GM12878 (cell line): Measurements from ENCODE around the gene TTLL3. TPM values are rescaled to one million over a fixed set of nuclear protein-coding genes. Genes with fewer than 3 reads are reported as not detected.

Source experiments
- BRCA1 ChIP-seq: IDR thresholded peaks from 2 replicates; pipeline ENCODE4 v1.6.1; 2011; ENCODE audit warnings: low read depth, low read length, improper control_type of control experiment
- CHD4 ChIP-seq: fragments of 200-600 bp; sonication (generic); IDR thresholded peaks from 2 replicates; pipeline ENCODE4 v1.6.1; 2016; ENCODE audit warnings: mild to moderate bottlenecking
- EZH2 ChIP-seq: IDR thresholded peaks from 2 replicates; pipeline ENCODE4 v1.6.1; 2012; ENCODE audit warnings: low read depth, mild to moderate bottlenecking, control low read depth, inconsistent platforms, low read length, borderline replicate concordance; ENCODE audit not compliant: control insufficient read depth
- FOXM1 ChIP-seq: IDR thresholded peaks from 2 replicates; pipeline ENCODE4 v1.6.1; 2012; ENCODE audit warnings: low read depth, mild to moderate bottlenecking, inconsistent platforms, low read length, moderate library complexity
- JUND ChIP-seq: IDR thresholded peaks from 2 replicates; pipeline ENCODE4 v1.6.1; 2012; ENCODE audit warnings: low read depth, mild to moderate bottlenecking, low read length, improper control_type of control experiment, moderate library complexity
- KAT2A ChIP-seq: conservative IDR thresholded peaks from 2 replicates; pipeline ENCODE4 v1.6.1; 2011; ENCODE audit warnings: low read depth, low read length; ENCODE audit not compliant: control insufficient read depth
- MEF2A ChIP-seq: IDR thresholded peaks from 2 replicates; pipeline ENCODE4 v1.6.1; 2011; ENCODE audit warnings: low read depth, mild to moderate bottlenecking, low read length, moderate library complexity; ENCODE audit not compliant: insufficient read depth
- MXI1 ChIP-seq: fragments of 150-350 bp; IDR thresholded peaks from 2 replicates; pipeline ENCODE4 v1.6.1; 2011; ENCODE audit warnings: low read depth, mild to moderate bottlenecking, inconsistent platforms, low read length, improper control_type of control experiment
- NFXL1 ChIP-seq: fragments of 450-650 bp; IDR thresholded peaks from 2 replicates; pipeline ENCODE4 v1.6.1; 2017; ENCODE audit warnings: antibody characterized with exemption, mild to moderate bottlenecking, borderline replicate concordance
- RFX5 ChIP-seq: IDR thresholded peaks from 2 replicates; pipeline ENCODE4 v1.6.1; 2011; ENCODE audit warnings: low read depth, low read length, improper control_type of control experiment
- SMAD1 ChIP-seq: fragments of 450-650 bp; IDR thresholded peaks from 2 replicates; pipeline ENCODE4 v1.6.1; 2018; ENCODE audit warnings: mild to moderate bottlenecking, low read depth; ENCODE audit not compliant: partially characterized antibody
- SMAD5 ChIP-seq: IDR thresholded peaks from 2 replicates; pipeline ENCODE4 v1.6.1; 2016; ENCODE audit warnings: antibody characterized with exemption, low read depth
- SRF ChIP-seq, 2 experiments: IDR thresholded peaks; 2 replicates each; pipeline ENCODE4 v1.6.1; 2011; ENCODE audit warnings: low read depth in 2 of 2, low read length in 2 of 2, mild to moderate bottlenecking in 1 of 2, moderate library complexity in 1 of 2
- STAT1 ChIP-seq: fragments of 450-650 bp; conservative IDR thresholded peaks from 2 replicates; pipeline ENCODE4 v1.6.1; 2014; ENCODE audit warnings: antibody characterized with exemption, mild to moderate bottlenecking
- TAF1 ChIP-seq: IDR thresholded peaks from 2 replicates; pipeline ENCODE4 v1.6.1; 2011; ENCODE audit warnings: mild to moderate bottlenecking, low read depth, low read length, borderline replicate concordance
- TCF12 ChIP-seq: IDR thresholded peaks from 2 replicates; pipeline ENCODE4 v1.6.1; 2011; ENCODE audit warnings: low read depth, mild to moderate bottlenecking, low read length
- TCF3 ChIP-seq: IDR thresholded peaks from 2 replicates; pipeline ENCODE4 v1.6.1; 2012; ENCODE audit warnings: low read depth, mild to moderate bottlenecking, low read length, borderline replicate concordance; ENCODE audit not compliant: insufficient read depth
- TCF7 ChIP-seq: IDR thresholded peaks from 2 replicates; pipeline ENCODE4 v1.6.1; 2014; ENCODE audit warnings: antibody characterized with exemption, borderline replicate concordance
- ZBED1 ChIP-seq: IDR thresholded peaks from 2 replicates; pipeline ENCODE4 v1.6.1; 2016; ENCODE audit warnings: borderline replicate concordance
- ZNF384 ChIP-seq: IDR thresholded peaks from 2 replicates; pipeline ENCODE4 v1.6.1; 2012; ENCODE audit warnings: low read depth, mild to moderate bottlenecking, low read length, improper control_type of control experiment, borderline replicate concordance
- polyA plus RNA-seq, 11 experiments: library from polyadenylated mRNA; depleted of rRNA in 4 of 11; unstranded in 6 of 11; stranded (reverse) in 5 of 11; fragments of >200 nt; fragmentation: Nextera tagmentation in 4 of 11; fragmentation: Illumina TruSeq in 1 of 11; extraction: Ambion mirVana in 4 of 11; extraction: Trizol in 1 of 11; gene quantifications; 1 replicate in 1 of 11; 2 replicates in 10 of 11; pipeline versions ENCODE4 v1.2.1 to v1.2.3, GENCODE V29; 2011 to 2016; ENCODE audit warnings: inconsistent platforms in 2 of 11, missing spikeins in 2 of 11, low read depth in 1 of 11
- total RNA-seq, 4 experiments: library from RNA; depleted of rRNA in 3 of 4; stranded (reverse); fragments of >200 nt in 3 of 4; fragmentation: Illumina TruSeq in 1 of 4; extraction: Trizol in 1 of 4; gene quantifications; 2 replicates each; pipeline versions ENCODE4 v1.2.1 to v1.2.3, GENCODE V29; 2013 to 2021
- TF ChIP-seq, protein P1 (sequence below), 3 experiments: IDR thresholded peaks in 2 of 3; conservative IDR thresholded peaks in 1 of 3; 2 replicates each; pipeline ENCODE4 v1.5.1; 2011; ENCODE audit warnings: low read depth in 3 of 3, low read length in 3 of 3, mild to moderate bottlenecking in 3 of 3, control low read depth in 2 of 3, moderate library complexity in 2 of 3, inconsistent platforms in 1 of 3, mixed read lengths in 1 of 3; ENCODE audit not compliant: control insufficient read depth in 2 of 3, insufficient read depth in 1 of 3; ENCODE audit errors: extremely low read depth in 1 of 3
- TF ChIP-seq, protein P2 (sequence below): fragments of 450-650 bp; IDR thresholded peaks from 2 replicates; pipeline ENCODE4 v1.6.1; 2017; ENCODE audit warnings: mild to moderate bottlenecking, low read depth, inconsistent platforms; ENCODE audit not compliant: poor library complexity, severe bottlenecking
- TF ChIP-seq, protein P3 (sequence below): fragments of 450-650 bp; formaldehyde crosslinking; IDR thresholded peaks from 2 replicates; pipeline ENCODE4 v1.4.0; 2020; ENCODE audit warnings: mild to moderate bottlenecking, moderate library complexity

TTLL3 gene
- total and polyA plus RNA-seq, 10 of the 15 experiments (the other 5 are each of a cell fraction or from before 2014, with no cell fraction given) = 4.2 to 51.3 (median 18.9) TPM

DNA sequence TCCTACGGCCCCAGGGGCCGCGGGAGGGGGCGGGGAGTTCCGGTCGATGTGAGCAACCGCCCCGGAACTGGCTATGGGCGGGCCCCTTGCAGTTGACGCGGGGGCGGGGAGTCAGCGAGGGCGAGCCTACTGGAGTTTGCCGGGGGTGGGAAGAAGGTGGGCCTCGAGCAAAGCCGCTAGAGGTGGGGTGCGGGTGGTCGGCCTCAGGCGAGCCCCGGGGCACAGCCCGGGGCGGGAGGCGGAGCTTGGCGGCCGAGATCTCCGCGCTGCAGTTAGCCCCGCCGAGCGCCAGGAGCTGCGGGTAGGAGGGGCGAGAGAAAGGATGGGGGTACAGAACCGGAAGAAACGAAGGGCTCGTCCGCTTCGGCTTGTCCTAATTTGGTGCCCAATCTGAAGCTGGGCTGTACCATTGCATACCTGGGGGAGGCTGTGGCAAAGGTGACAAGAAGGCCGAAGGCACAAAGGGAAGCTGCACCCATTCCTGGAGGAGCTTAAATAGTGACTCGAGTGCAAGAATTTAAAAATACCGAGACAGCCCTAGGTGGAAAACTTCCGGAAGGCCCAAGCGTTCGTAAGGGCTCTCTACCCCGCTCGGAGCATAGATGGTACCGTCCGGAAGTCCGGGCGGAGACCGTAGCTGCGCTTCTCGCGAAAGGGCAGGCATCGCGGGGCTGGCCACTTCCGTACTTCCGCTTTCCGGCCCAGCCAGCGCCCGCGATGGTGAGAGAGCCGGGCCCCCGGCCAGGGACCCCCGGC is 17.5 kb upstream of the TTLL3 start, which contains the start of the genes ARPC4 and TADA3 (continued):
- TF ChIP-seq, protein P1, sequence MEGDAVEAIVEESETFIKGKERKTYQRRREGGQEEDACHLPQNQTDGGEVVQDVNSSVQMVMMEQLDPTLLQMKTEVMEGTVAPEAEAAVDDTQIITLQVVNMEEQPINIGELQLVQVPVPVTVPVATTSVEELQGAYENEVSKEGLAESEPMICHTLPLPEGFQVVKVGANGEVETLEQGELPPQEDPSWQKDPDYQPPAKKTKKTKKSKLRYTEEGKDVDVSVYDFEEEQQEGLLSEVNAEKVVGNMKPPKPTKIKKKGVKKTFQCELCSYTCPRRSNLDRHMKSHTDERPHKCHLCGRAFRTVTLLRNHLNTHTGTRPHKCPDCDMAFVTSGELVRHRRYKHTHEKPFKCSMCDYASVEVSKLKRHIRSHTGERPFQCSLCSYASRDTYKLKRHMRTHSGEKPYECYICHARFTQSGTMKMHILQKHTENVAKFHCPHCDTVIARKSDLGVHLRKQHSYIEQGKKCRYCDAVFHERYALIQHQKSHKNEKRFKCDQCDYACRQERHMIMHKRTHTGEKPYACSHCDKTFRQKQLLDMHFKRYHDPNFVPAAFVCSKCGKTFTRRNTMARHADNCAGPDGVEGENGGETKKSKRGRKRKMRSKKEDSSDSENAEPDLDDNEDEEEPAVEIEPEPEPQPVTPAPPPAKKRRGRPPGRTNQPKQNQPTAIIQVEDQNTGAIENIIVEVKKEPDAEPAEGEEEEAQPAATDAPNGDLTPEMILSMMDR (IDR thresholded peaks at IDR 0.05 in 2 of 3, conservative IDR thresholded peaks at IDR 0.05 in 1 of 3; ENCODE audit: control insufficient read depth in 2 of 3, extremely low read depth in 1 of 3, insufficient read depth in 1 of 3, low read depth in 3 of 3, low read length in 3 of 3) = no peak
- TF ChIP-seq SMAD1 (no peak), SMAD5 (peak; percentile 63), SRF (IDR thresholded peaks at IDR 0.05; ENCODE audit: low read depth in 2 of 2, low read length in 2 of 2) (peak; percentile 96 to 97), MEF2A (0 out of 2 replicates have a peak, but pooled peaks have one; percentile 28), TCF12 (0 out of 2 replicates have a peak, but pooled peaks have one; percentile 29), TCF3 (no peak), NFXL1 (no peak), RFX5 (no peak), EZH2 (no peak), ZBED1 (no peak), BRCA1 (peak; percentile 89), KAT2A (no peak), FOXM1 (no peak; the same call in 1 of the 2 replicates), STAT1 (peak; percentile 61; the same call in 1 of the 2 replicates), MXI1 (peak; percentile 60), TCF7 (no peak), ZNF384 (no peak), CHD4 (no peak), JUND (peak; percentile 99), TAF1 (peak; percentile 94)
- TF ChIP-seq, protein P2, sequence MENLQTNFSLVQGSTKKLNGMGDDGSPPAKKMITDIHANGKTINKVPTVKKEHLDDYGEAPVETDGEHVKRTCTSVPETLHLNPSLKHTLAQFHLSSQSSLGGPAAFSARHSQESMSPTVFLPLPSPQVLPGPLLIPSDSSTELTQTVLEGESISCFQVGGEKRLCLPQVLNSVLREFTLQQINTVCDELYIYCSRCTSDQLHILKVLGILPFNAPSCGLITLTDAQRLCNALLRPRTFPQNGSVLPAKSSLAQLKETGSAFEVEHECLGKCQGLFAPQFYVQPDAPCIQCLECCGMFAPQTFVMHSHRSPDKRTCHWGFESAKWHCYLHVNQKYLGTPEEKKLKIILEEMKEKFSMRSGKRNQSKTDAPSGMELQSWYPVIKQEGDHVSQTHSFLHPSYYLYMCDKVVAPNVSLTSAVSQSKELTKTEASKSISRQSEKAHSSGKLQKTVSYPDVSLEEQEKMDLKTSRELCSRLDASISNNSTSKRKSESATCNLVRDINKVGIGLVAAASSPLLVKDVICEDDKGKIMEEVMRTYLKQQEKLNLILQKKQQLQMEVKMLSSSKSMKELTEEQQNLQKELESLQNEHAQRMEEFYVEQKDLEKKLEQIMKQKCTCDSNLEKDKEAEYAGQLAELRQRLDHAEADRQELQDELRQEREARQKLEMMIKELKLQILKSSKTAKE = peak; percentile 98
- TF ChIP-seq, protein P3, sequence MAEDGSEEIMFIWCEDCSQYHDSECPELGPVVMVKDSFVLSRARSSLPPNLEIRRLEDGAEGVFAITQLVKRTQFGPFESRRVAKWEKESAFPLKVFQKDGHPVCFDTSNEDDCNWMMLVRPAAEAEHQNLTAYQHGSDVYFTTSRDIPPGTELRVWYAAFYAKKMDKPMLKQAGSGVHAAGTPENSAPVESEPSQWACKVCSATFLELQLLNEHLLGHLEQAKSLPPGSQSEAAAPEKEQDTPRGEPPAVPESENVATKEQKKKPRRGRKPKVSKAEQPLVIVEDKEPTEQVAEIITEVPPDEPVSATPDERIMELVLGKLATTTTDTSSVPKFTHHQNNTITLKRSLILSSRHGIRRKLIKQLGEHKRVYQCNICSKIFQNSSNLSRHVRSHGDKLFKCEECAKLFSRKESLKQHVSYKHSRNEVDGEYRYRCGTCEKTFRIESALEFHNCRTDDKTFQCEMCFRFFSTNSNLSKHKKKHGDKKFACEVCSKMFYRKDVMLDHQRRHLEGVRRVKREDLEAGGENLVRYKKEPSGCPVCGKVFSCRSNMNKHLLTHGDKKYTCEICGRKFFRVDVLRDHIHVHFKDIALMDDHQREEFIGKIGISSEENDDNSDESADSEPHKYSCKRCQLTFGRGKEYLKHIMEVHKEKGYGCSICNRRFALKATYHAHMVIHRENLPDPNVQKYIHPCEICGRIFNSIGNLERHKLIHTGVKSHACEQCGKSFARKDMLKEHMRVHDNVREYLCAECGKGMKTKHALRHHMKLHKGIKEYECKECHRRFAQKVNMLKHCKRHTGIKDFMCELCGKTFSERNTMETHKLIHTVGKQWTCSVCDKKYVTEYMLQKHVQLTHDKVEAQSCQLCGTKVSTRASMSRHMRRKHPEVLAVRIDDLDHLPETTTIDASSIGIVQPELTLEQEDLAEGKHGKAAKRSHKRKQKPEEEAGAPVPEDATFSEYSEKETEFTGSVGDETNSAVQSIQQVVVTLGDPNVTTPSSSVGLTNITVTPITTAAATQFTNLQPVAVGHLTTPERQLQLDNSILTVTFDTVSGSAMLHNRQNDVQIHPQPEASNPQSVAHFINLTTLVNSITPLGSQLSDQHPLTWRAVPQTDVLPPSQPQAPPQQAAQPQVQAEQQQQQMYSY (CRISPR knock-in tag) = no peak
